CD14-positive monocyte (primary cell): ENCODE results near the gene CAV1. TPM values are rescaled to one million over a fixed set of nuclear protein-coding genes. Genes with fewer than 3 reads are reported as not detected.

Source experiments
- DNase-seq, 3 donors: peaks; one replicate each; pipeline ENCODE4 v3.0.0-alpha.2; 2011 to 2022
- H2AFZ ChIP-seq: 2 replicates; pipeline ENCODE4 v1.6.0; 2012; ENCODE audit warnings: mild to moderate bottlenecking, low read depth, low read length, inconsistent platforms; ENCODE audit not compliant: insufficient read depth, poor library complexity, severe bottlenecking
- H3K27ac ChIP-seq, 2 donors: 1 replicate in 1 of 2; 2 replicates in 1 of 2; pipeline ENCODE4 v1.5.1; 2012 to 2013; ENCODE audit warnings: low read length in 2 of 2, control low read depth in 1 of 2, inconsistent platforms in 1 of 2, low read depth in 1 of 2, mild to moderate bottlenecking in 1 of 2
- H3K27me3 ChIP-seq, 2 donors: one replicate each; pipeline versions ENCODE4 v1.6.0 to v1.6.1; 2011 to 2013; ENCODE audit warnings: low read length in 2 of 2; ENCODE audit not compliant: control insufficient read depth in 2 of 2, insufficient read depth in 2 of 2
- H3K36me3 ChIP-seq, 2 donors: replicated peaks in 1 of 2; 1 replicate in 1 of 2; 2 replicates in 1 of 2; pipeline versions ENCODE4 v1.5.1 to v1.6.1; 2012 to 2013; ENCODE audit warnings: low read length in 2 of 2, control low read depth in 1 of 2, inconsistent platforms in 1 of 2, mild to moderate bottlenecking in 1 of 2; ENCODE audit not compliant: insufficient read depth in 2 of 2, control insufficient read depth in 1 of 2
- H3K4me1 ChIP-seq, 2 donors: 1 replicate in 1 of 2; 2 replicates in 1 of 2; pipeline versions ENCODE4 v1.5.1 to v1.6.1; 2012 to 2013; ENCODE audit warnings: low read length in 2 of 2, control low read depth in 1 of 2, inconsistent platforms in 1 of 2, mild to moderate bottlenecking in 1 of 2, moderate library complexity in 1 of 2; ENCODE audit not compliant: insufficient read depth in 2 of 2, control insufficient read depth in 1 of 2
- H3K4me2 ChIP-seq: replicated peaks from 2 replicates; pipeline ENCODE3; 2012; ENCODE audit warnings: low read length, moderate library complexity, mild to moderate bottlenecking; ENCODE audit not compliant: poor library complexity, severe bottlenecking; ENCODE audit errors: extremely low read depth
- H3K4me3 ChIP-seq, 3 experiments: fragments of 200-600 bp in 1 of 3; sonication (generic) in 1 of 3; replicated peaks in 1 of 3; 1 replicate in 2 of 3; 2 replicates in 1 of 3; pipeline ENCODE4 v1.5.1; 2011 to 2013; ENCODE audit warnings: low read length in 3 of 3, mild to moderate bottlenecking in 3 of 3, control low read depth in 2 of 3, low read depth in 2 of 3, inconsistent platforms in 1 of 3, moderate library complexity in 1 of 3
- H3K79me2 ChIP-seq: 2 replicates; pipeline ENCODE4 v1.6.0; 2012; ENCODE audit warnings: mild to moderate bottlenecking, control low read depth, inconsistent platforms, low read length, moderate library complexity; ENCODE audit not compliant: insufficient read depth
- H3K9ac ChIP-seq: 2 replicates; pipeline ENCODE4 v1.6.0; 2017; ENCODE audit warnings: low read length, mild to moderate bottlenecking; ENCODE audit not compliant: insufficient read depth, poor library complexity, severe bottlenecking
- H3K9me3 ChIP-seq, 2 donors: replicated peaks in 1 of 2; 1 replicate in 1 of 2; 2 replicates in 1 of 2; pipeline versions ENCODE4 v1.5.1 to v1.6.1; 2012 to 2013; ENCODE audit warnings: low read length in 2 of 2, control low read depth in 1 of 2; ENCODE audit not compliant: control insufficient read depth in 1 of 2, insufficient read depth in 1 of 2
- H4K20me1 ChIP-seq: 2 replicates; pipeline ENCODE4 v1.6.0; 2012; ENCODE audit warnings: mild to moderate bottlenecking, low read length, control low read depth, moderate library complexity; ENCODE audit not compliant: insufficient read depth
- H3K27ac Mint-ChIP-seq, 7 donors: one replicate each; pipeline ENCODE4 v1.8.0; 2020; ENCODE audit warnings: mild to moderate bottlenecking in 7 of 7, mixed read lengths in 7 of 7, moderate library complexity in 6 of 7, inconsistent platforms in 2 of 7
- H3K27me3 Mint-ChIP-seq, 3 donors: one replicate each; pipeline ENCODE4 v1.8.0; 2021 to 2022; ENCODE audit warnings: low read depth in 3 of 3, mild to moderate bottlenecking in 3 of 3, mixed read lengths in 3 of 3, moderate library complexity in 3 of 3, inconsistent platforms in 1 of 3
- H3K36me3 Mint-ChIP-seq, 2 donors: one replicate each; pipeline ENCODE4 v1.8.0; 2020; ENCODE audit warnings: mixed read lengths in 2 of 2, inconsistent platforms in 1 of 2, mild to moderate bottlenecking in 1 of 2
- H3K4me1 Mint-ChIP-seq: one replicate; pipeline ENCODE4 v1.8.0; 2020; ENCODE audit warnings: mild to moderate bottlenecking, mixed read lengths
- H3K4me3 Mint-ChIP-seq, 2 donors: one replicate each; pipeline ENCODE4 v1.8.0; 2020; ENCODE audit warnings: mild to moderate bottlenecking in 2 of 2, mixed read lengths in 2 of 2, moderate library complexity in 1 of 2
- H3K9me3 Mint-ChIP-seq, 7 donors: one replicate each; pipeline ENCODE4 v1.8.0; 2020 to 2022; ENCODE audit warnings: mixed read lengths in 7 of 7, mild to moderate bottlenecking in 6 of 7, moderate library complexity in 6 of 7, inconsistent platforms in 2 of 7
- WGBS: methylation state at CpG from one replicate; pipeline ENCODE4 v1.1.5; 2013; ENCODE audit warnings: missing lambda C conversion rate; ENCODE audit not compliant: insufficient coverage; 5-methylcytosine and 5-hydroxymethylcytosine counted together
- intact Hi-C, 2 donors: fragments of 100-400 bp; cut with micrococcal nuclease; formaldehyde crosslinking; loops; one replicate each; pipeline versions ENCODE4 v1.15.0 to v1.15.1; 2023
- polyA plus RNA-seq, 3 donors: library from polyadenylated mRNA; depleted of rRNA in 1 of 3; unstranded in 2 of 3; stranded (reverse) in 1 of 3; fragments of 300-500 nt in 2 of 3; fragments of >200 nt in 1 of 3; fragmentation: Illumina TruSeq in 2 of 3; gene quantifications; 1 replicate in 2 of 3; 2 replicates in 1 of 3; pipeline ENCODE4 v1.2.3, GENCODE V29; 2012 to 2021
- TF ChIP-seq, protein P1 (sequence below): fragments of 200-600 bp; IDR thresholded peaks from one replicate; pipeline ENCODE4 v1.8.0; 2022; ENCODE audit warnings: antibody characterized with exemption, mild to moderate bottlenecking

CAV1 gene
- polyA plus RNA-seq, 3 donors = not detected

DNA sequence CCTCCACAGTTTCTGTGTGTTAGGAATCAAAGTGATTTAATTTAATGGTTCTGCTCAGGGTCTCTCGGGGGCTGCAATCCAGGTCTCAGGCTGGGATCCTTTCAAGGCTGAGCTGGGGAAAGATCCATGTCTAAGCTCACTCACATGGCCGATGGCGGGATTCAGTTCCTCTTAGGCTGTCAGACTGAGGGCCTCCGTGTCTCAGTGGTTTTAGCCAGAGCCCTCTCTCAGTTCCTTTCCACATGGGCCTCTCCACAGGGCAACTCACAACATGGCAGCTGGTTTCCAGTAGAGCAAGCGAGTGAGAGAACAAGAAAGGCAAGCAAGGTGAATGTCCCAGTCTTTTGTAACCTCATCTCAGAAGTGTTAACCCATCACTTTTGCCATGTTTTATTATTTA is 26.9 kb downstream of the CAV1 start:
- H3K9me3 ChIP-seq = no peaks in the 10 kb centered on the region
- H3K27ac ChIP-seq = no peak overlapping the region
- Mint-ChIP-seq H3K4me1 (peaks cover 4% of the 10 kb centered on the region), H3K9me3 (peaks cover 0 to 2% (median 0%) of the 10 kb centered on the region in 7 donors), H3K36me3 (no peaks in the 10 kb centered on the region), H3K27ac (no peak overlapping the region), H3K27me3 (peaks cover 0 to 3% (median 1%) of the 10 kb centered on the region in 3 donors), H3K4me3 (no peak overlapping the region)
- no peaks in the 10 kb centered on the region for H4K20me1 ChIP-seq
- H3K4me2 ChIP-seq = no peak overlapping the region
- intact Hi-C loops = no loop called here
- H3K36me3 ChIP-seq = no peaks in the 10 kb centered on the region
- no peak overlapping the region for H3K9ac ChIP-seq
- TF ChIP-seq, protein P1, sequence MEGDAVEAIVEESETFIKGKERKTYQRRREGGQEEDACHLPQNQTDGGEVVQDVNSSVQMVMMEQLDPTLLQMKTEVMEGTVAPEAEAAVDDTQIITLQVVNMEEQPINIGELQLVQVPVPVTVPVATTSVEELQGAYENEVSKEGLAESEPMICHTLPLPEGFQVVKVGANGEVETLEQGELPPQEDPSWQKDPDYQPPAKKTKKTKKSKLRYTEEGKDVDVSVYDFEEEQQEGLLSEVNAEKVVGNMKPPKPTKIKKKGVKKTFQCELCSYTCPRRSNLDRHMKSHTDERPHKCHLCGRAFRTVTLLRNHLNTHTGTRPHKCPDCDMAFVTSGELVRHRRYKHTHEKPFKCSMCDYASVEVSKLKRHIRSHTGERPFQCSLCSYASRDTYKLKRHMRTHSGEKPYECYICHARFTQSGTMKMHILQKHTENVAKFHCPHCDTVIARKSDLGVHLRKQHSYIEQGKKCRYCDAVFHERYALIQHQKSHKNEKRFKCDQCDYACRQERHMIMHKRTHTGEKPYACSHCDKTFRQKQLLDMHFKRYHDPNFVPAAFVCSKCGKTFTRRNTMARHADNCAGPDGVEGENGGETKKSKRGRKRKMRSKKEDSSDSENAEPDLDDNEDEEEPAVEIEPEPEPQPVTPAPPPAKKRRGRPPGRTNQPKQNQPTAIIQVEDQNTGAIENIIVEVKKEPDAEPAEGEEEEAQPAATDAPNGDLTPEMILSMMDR = no peak
- H3K27me3 ChIP-seq = no peaks in the 10 kb centered on the region
- 52% methylated on average over 4 of the region's 5 CpGs for WGBS
- no peak overlapping the region for H3K4me3 ChIP-seq
- no peak for DNase-seq
- no peaks in the 10 kb centered on the region for H3K4me1 ChIP-seq
- H2AFZ ChIP-seq = no peak overlapping the region
- H3K79me2 ChIP-seq = no peaks in the 10 kb centered on the region

DNA sequence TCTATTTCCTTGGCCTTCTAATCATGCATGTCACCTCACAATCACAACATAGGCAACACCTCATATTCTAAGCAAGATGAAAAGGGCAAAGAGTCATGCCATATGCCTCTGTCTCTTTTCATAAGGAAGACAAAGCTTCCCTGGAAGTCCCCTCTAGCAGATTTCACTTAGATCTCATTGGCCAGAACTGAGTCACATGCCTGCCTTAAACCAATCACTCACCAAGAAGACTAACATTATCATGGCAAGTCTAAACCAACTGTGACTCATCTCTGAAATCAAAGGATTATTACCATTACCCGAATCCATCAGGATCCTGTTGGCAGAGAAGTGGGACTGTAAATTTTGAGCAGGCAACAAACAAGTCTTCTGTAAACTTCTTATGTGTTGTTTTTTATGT is 27.8 kb downstream of the CAV1 start:
- Histone ChIP-seq H3K27ac (no peak overlapping the region), H2AFZ (no peak overlapping the region), H3K9ac (no peak overlapping the region), H3K27me3 (no peaks in the 10 kb centered on the region), H3K36me3 (no peaks in the 10 kb centered on the region), H3K4me1 (no peaks in the 10 kb centered on the region), H3K9me3 (no peaks in the 10 kb centered on the region), H4K20me1 (no peaks in the 10 kb centered on the region), H3K79me2 (no peaks in the 10 kb centered on the region), H3K4me2 (no peak overlapping the region), H3K4me3 (no peak overlapping the region)
- Mint-ChIP-seq H3K9me3 (peaks cover 0 to 2% (median 0%) of the 10 kb centered on the region in 7 donors), H3K4me3 (no peak overlapping the region), H3K4me1 (peaks cover 4% of the 10 kb centered on the region), H3K27ac (no peak overlapping the region), H3K36me3 (no peaks in the 10 kb centered on the region), H3K27me3 (peaks cover 0 to 3% (median 1%) of the 10 kb centered on the region in 3 donors)
- TF ChIP-seq, protein P1 = no peak
- no peak for DNase-seq
- intact Hi-C loops = no loop called here
- no CpG with 5 or more reads among the region's 1 CpG for WGBS
